ENCODE measurements around the gene PRPSAP2.

- TF ChIP-seq CTCF (IDR thresholded peaks at IDR 0.05; ENCODE audit: control extremely low read depth in 1 of 3, insufficient read depth in 1 of 3, low read depth in 1 of 3, low read length in 3 of 3), result no peak
- TF ChIP-seq RNF2 (IDR thresholded peaks at IDR 0.05; ENCODE audit: borderline replicate concordance, low read depth, low read length, missing control alignments, poor library complexity, severe bottlenecking), result no peak
- TF ChIP-seq POLR2AphosphoS5 (IDR thresholded peaks at IDR 0.05; ENCODE audit: low read depth, low read length), result no peak
- no peak for TF ChIP-seq CEBPB (IDR thresholded peaks at IDR 0.05; ENCODE audit: low read depth, low read length)
- TF ChIP-seq RAD21 (IDR thresholded peaks at IDR 0.05 in 1 of 2, conservative IDR thresholded peaks at IDR 0.05 in 1 of 2; ENCODE audit: low read depth in 2 of 2, low read length in 2 of 2), result no peak
- no peak for TF ChIP-seq CBX8 (IDR thresholded peaks at IDR 0.05; ENCODE audit: borderline replicate concordance, low read depth, low read length)
- no peak for TF ChIP-seq KDM1A (IDR thresholded peaks at IDR 0.05; ENCODE audit: borderline replicate concordance, low read length)
These were observed 101.3 kb downstream of the PRPSAP2 start for GRCh38 chr17:18959071-18959844.

Measured in H1 (cell line).